GM12874 (cell line): ENCODE results near the gene ZYX.

ENCODE experiments used
- TF ChIP-seq, protein P1 (sequence below): IDR thresholded peaks from 2 replicates; pipeline ENCODE4 v1.5.1; 2011; ENCODE audit warnings: low read depth, mild to moderate bottlenecking, control low read depth, low read length, moderate library complexity; ENCODE audit not compliant: insufficient read depth

The ZYX gene

GRCh38 chr7:143388051-143388450 is 6.9 kb downstream of the ZYX start:
- TF ChIP-seq, protein P1, sequence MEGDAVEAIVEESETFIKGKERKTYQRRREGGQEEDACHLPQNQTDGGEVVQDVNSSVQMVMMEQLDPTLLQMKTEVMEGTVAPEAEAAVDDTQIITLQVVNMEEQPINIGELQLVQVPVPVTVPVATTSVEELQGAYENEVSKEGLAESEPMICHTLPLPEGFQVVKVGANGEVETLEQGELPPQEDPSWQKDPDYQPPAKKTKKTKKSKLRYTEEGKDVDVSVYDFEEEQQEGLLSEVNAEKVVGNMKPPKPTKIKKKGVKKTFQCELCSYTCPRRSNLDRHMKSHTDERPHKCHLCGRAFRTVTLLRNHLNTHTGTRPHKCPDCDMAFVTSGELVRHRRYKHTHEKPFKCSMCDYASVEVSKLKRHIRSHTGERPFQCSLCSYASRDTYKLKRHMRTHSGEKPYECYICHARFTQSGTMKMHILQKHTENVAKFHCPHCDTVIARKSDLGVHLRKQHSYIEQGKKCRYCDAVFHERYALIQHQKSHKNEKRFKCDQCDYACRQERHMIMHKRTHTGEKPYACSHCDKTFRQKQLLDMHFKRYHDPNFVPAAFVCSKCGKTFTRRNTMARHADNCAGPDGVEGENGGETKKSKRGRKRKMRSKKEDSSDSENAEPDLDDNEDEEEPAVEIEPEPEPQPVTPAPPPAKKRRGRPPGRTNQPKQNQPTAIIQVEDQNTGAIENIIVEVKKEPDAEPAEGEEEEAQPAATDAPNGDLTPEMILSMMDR, result no peak

GRCh38 chr7:143388491-143389101 is 7.5 kb downstream of the ZYX start:
- TF ChIP-seq, protein P1, result no peak

DNA sequence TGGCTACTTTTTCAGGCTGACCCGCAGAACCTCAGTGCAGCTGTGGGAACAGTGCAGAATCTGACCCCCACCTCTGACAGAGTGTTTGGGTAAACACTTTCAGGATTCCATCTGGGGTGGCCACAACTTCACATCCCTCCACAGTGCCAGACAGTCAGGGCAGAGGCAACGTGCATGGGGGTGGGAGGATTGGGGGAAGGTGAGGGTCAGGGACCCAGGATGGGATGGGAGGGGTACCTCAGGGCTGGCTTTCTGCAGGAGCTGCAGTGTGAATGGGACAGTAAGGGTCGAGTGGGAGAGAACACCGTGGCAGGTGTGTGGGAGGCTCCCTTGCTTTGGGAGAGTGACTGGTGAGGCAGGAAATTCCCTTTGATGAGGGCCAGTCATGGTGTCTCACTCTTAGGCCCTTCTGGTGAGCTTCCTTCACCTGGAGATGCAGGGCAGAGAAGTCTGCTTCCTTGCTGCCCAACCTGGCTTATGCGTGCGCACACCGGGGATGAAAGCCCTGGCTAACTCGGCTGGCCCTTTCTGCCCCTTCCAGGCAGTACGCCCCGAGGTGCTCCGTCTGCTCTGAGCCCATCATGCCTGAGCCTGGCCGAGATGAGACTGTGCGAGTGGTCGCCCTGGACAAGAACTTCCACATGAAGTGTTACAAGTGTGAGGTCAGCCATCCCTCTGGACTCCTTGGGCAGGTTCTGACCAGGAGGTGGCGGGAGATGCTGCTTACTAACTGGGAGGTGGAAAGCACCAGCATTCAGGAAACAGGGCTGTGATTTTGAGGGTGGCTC is 8.4 kb downstream of the ZYX start:
- TF ChIP-seq, protein P1, result no peak

GRCh38 chr7:143390104-143390772 is 9.1 kb downstream of the ZYX start:
- TF ChIP-seq, protein P1, result no peak

DNA sequence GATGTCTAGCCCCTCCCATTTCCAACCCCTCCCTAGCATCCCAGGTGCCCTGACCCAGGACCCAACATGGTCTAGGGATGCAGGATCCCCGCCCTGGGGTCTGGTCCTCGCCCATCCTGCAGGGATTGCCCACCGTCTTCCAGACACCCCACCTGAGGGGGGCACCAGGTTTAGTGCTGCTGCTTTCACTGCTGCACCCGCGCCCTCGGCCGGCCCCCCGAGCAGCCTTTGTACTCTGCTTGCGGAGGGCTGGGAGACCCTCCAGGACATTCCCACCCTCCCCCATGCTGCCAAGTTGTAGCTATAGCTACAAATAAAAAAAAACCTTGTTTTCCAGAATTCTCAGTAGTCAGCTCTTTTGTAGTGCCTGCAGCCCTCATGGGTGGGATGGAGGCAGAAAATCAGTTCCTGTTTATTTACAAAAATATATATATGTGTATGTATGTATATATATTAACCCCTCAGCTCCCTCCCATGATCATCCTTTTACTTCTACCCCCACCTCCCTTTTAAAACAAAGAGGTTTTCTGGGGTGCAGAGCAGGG is 9.7 kb downstream of the ZYX start:
- TF ChIP-seq, protein P1, result no peak

GRCh38 chr7:143391462-143392404 is 10.6 kb downstream of the ZYX start:
- TF ChIP-seq, protein P1, result no peak
